GM06990 (cell line): ENCODE results near the gene OAS2.

ENCODE experiments used
- DNase-seq: peaks from one replicate; pipeline ENCODE4 v3.0.0-alpha.2; 2011; ENCODE audit not compliant: insufficient read length; ENCODE audit errors: extremely low read depth
- H3K27me3 ChIP-seq: replicated peaks from 2 replicates; pipeline ENCODE4 v1.6.0; 2011; ENCODE audit warnings: low read length; ENCODE audit not compliant: control insufficient read depth, insufficient read depth
- H3K36me3 ChIP-seq: 2 replicates; pipeline ENCODE4 v1.5.1; 2011; ENCODE audit warnings: low read length; ENCODE audit not compliant: control insufficient read depth, insufficient read depth
- H3K4me3 ChIP-seq: replicated peaks from 2 replicates; pipeline ENCODE4 v1.5.1; 2011; ENCODE audit warnings: low read depth, mild to moderate bottlenecking, control low read depth, low read length
- CTCF ChIP-seq: IDR thresholded peaks from 2 replicates; pipeline ENCODE4 v1.5.1; 2011; ENCODE audit warnings: low read length, control low read depth, mild to moderate bottlenecking, inconsistent platforms; ENCODE audit not compliant: insufficient read depth, poor library complexity, severe bottlenecking

Gene OAS2

DNA sequence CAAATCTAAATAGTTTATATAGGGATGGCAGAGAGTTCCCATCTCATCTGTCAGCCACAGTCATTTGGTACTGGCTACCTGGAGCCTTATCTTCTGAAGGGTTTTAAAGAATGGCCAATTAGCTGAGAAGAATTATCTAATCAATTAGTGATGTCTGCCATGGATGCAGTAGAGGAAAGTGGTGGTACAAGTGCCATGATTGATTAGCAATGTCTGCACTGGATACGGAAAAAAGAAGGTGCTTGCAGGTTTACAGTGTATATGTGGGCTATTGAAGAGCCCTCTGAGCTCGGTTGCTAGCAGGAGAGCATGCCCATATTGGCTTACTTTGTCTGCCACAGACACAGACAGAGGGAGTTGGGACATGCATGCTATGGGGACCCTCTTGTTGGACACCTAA, 7.9 kb upstream of the OAS2 start:
- Histone ChIP-seq H3K36me3 (peaks cover 3% of the 10 kb centered on the region), H3K27me3 (no peaks in the 10 kb centered on the region), H3K4me3 (no peak overlapping the region)
- TF ChIP-seq CTCF: no peak
- DNase-seq: no peak

DNA sequence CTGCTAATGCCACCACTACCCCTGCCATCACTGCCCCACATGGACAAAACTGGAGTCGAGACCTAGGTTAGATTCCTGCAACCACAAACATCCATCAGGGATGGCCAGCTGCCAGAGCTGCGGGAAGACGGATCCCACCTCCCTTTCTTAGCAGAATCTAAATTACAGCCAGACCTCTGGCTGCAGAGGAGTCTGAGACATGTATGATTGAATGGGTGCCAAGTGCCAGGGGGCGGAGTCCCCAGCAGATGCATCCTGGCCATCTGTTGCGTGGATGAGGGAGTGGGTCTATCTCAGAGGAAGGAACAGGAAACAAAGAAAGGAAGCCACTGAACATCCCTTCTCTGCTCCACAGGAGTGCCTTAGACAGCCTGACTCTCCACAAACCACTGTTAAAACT, 7.1 kb upstream of the OAS2 start:
- no peak for DNase-seq
- no peaks in the 10 kb centered on the region for H3K27me3 ChIP-seq
- no peak for TF ChIP-seq CTCF
- no peak overlapping the region for H3K4me3 ChIP-seq
- no peaks in the 10 kb centered on the region; the same call in 1 of the 2 replicates for H3K36me3 ChIP-seq

- no peak for TF ChIP-seq CTCF
- no peak for DNase-seq
- Histone ChIP-seq H3K27me3 (no peaks in the 10 kb centered on the region), H3K36me3 (no peaks in the 10 kb centered on the region; the same call in 1 of the 2 replicates), H3K4me3 (no peak overlapping the region)
Observed at GRCh38 chr12:112973011-112973735, 5.1 kb upstream of the OAS2 start.

DNA sequence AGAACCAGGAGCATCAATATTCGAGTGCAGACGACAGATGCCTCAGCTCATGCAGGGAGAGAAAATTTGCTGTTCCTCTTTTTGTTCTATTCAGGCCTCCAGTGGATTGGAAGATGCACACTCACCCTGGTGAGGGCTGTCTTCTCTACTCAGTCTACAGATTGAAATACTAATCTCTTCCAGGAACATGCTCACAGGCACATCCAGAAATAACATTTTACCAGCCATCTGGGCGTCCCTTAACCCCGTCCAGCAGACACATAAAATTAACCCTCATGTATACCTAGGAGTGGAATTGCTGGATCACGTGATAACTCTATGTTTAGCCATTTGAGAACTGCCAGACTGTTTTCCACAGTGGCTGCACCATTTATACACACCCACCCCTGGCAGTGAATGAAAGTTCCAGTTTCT, 4.5 kb upstream of the OAS2 start:
- Histone ChIP-seq H3K4me3 (no peak overlapping the region), H3K27me3 (no peaks in the 10 kb centered on the region), H3K36me3 (no peaks in the 10 kb centered on the region; the same call in 1 of the 2 replicates)
- no peak for DNase-seq
- TF ChIP-seq CTCF: no peak

GRCh38 chr12:112974904-112975303, 3.4 kb upstream of the OAS2 start:
- no peak for DNase-seq
- H3K4me3 ChIP-seq: no peak overlapping the region
- TF ChIP-seq CTCF: no peak
- H3K27me3 ChIP-seq: no peaks in the 10 kb centered on the region
- no peaks in the 10 kb centered on the region; the same call in 1 of the 2 replicates for H3K36me3 ChIP-seq

GRCh38 chr12:112977139-112977538, 1.2 kb upstream of the OAS2 start:
- no peak for DNase-seq
- TF ChIP-seq CTCF: no peak
- no peaks in the 10 kb centered on the region for H3K36me3 ChIP-seq
- no peaks in the 10 kb centered on the region for H3K27me3 ChIP-seq
- H3K4me3 ChIP-seq: no peak overlapping the region
